HG03342 (cell line): Measurements from ENCODE around the gene CRABP1.

Experiments
- ATAC-seq: cut with Tn5 transposase; IDR thresholded peaks from one replicate; pipeline ENCODE4 v1.9.1; 2021; ENCODE audit warnings: mild to moderate bottlenecking, moderate library complexity; ENCODE audit not compliant: unreplicated experiment

Gene CRABP1

DNA sequence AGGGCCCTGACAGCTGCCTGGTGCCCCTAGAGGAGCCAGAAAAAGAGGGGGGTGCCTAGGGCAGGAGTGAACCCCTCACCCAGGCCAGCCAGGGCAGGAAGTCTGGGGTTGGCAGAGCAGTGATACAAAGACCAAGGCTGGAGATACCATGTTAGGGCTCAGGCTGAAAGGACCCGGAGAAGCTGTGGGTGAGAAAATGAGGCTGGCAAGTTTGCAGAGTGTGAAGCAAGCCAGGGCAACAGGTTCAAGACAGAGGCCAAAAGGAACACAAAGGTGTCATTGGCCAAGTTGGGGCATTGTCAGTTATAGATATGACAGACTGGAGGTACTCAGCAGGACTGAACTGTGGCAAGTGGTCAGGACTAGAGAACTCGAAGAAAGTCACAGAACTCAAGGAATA lies 57.2 kb downstream of the CRABP1 start:
- no peak for ATAC-seq
